Forelimb muscle (tissue), 1 donor: Measurements from ENCODE around the gene SLC6A12. TPM values are rescaled to one million over a fixed set of nuclear protein-coding genes. Genes with fewer than 3 reads are reported as not detected.
"Not testable (repeated sequence)": the region's sequence is repeated elsewhere in the genome, so short reads cannot be mapped to it uniquely, and the experiment has no call there.

Source experiments
- DNase-seq: peaks from one replicate; pipeline ENCODE4 v3.0.0-alpha.2; 2013; ENCODE audit warnings: low read depth
- polyA plus RNA-seq: library from polyadenylated mRNA; unstranded; fragments of 120-200 nt; gene quantifications from one replicate; pipeline ENCODE4 v1.2.1, GENCODE V29; 2013; ENCODE audit not compliant: insufficient read length

The SLC6A12 gene
- polyA plus RNA-seq, result 0.90 TPM

DNA sequence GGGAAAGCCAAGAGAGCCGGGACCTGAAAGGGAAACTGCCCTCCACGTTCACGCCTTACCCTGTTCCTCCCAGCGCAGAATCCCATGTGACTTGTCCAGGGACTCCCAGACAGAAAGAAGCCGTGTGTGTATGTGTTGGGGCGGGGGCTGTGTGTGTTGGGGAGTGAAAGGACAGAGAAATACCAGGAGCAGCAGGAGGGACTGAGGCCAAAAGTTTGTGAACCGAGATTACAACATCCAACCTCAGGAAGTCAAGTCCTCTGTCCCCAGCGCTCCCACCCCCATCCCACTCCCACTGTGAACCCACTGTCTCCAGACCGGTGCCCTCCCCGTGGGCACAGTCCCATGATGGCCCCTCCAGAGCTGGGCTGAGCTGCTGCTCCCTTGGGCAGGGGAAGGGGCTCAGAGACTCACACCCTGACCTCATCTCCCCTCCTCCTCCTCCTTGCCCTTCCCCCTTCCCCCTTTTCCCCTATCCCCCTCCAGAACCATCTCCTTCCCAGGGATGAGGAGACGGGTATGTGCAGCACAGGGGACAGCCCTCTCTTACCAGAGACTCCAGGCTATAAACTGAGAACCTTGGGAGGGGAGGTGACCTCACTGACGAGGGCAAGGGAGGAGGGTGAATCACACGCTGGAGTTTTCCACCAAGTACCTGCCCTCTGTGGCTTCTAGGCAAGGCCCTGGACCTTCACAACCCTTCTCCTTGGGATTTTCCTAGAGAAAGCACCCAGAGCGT lies at the start of gene SLC6A12:
Gene SLC6A12, minus strand, starts transcription at position 155 of the 739 bp plus-strand sequence. CDS start 4,171 bp downstream, outside the sequence.
- no peak for DNase-seq

DNA sequence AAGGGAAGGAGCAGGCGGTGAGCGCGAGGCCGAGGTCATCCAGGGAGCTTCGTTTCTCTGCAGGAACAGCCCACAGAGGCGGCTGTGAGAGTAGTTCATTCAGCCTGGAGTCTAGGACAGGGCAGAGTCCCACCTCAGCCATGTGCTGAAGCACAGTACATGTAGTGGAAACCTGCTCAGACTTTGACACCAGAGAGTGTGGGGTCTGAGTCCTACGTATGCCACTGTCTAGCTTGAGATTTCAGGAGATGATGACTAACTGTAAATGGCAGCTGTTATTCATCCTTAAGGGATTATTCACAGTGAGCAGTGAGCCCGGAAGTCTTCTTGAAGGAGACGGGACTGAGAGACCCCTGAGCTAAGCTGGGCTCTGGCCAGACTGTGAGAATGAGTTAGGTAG lies 49.6 kb upstream of the SLC6A12 start:
- DNase-seq, result no peak

DNA sequence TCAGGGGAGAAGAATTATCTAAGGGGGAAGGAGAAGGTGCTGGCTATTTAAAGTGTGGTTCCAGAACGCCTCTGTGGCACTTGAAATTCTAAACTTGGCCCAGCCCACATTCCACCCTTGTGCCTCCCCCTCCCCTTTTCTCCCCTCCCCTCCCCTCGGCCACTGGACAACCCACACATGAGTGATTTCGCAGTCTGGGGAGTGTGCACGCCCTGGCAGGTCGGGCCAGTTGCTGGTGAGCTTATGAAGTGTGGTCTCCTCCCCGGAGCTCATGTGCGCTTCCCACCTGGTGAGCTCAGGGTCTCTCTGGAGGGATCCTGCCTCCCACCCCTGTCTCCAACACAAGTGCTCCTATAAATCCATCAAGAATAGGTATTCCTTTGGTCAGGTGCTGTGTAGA lies 48.9 kb upstream of the SLC6A12 start, which contains the start of gene SLC6A13:
Gene SLC6A13, minus strand, starts transcription at position 20 of the 400 bp plus-strand sequence. CDS start 2,784 bp downstream, outside the sequence.
- DNase-seq, result no peak

DNA sequence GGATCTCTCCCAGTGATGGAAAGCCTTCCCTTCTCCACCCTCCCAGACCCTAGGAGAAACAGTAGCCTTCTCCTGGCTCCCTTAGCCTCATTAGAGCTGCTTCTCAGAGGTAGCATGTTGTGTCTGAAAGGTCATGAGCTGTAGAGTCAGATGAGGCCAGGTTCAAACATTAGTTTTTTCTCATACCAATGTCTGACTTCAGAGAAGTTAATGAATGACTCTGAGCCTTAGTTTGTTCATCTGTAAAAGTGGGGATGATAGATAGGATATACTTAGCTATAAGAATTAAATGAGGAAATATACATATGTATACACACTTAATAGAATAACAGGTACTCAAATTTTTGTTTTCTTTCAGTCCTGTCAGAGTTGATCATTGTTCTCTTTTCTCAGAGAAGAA lies 48.2 kb upstream of the SLC6A12 start:
- DNase-seq, result no peak

DNA sequence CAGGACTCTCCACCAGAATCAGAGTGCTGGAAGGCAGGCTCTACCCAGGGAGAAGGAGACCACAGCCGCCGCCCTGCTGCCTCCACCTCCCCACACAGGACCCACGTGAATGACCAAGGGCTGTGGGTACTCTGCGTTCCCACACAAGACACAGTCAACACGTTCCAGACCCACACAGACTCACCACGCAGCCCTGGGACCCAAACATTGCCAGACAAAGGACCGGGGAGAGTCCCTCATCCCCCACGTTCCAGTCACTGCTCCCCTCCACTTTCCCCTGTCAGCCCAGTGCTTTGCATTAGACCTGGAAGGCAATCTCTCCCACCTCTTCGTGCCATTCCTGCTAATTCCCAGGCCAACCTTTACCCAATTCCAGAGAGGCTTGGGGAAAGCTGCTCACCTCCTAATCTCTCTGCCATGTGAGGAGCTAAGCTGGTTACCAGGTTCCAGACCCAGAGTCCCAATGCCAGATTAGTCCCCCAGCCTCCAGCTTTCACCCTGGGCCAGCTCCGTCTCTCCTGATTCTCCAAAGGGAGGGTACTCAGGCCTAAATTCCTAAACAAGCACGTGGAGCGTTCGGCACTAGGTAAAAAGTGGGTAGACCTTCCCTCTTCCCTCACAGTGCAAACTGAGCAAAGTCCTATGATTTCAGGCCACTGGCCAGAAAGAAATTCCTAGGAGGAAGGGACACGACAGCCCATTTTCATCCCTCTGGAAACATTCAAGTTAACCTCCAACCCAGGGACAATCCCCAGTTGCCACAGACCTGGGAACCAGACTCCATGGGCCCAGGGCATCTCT lies 43.8 kb upstream of the SLC6A12 start:
- no peak for DNase-seq

DNA sequence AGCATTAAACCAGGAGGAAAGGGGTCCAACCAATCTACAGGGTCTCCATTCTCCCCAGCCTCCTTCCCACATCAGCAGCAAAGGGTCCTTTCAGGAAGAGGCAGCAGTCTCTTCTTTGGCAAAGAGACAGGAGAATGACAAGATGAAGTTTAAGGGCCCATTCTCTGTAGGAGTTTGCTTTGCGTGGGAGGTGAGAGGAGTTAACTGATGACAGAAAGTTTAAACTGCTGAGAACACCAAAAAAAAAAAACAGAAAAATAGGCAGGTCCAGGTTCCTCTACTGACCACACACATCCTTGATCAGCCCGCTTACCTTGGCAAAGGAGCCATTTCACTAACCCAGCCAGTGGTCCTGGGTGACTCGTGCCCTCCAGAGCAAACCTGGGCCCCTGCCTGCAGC lies 43.0 kb upstream of the SLC6A12 start:
- DNase-seq, result no peak

DNA sequence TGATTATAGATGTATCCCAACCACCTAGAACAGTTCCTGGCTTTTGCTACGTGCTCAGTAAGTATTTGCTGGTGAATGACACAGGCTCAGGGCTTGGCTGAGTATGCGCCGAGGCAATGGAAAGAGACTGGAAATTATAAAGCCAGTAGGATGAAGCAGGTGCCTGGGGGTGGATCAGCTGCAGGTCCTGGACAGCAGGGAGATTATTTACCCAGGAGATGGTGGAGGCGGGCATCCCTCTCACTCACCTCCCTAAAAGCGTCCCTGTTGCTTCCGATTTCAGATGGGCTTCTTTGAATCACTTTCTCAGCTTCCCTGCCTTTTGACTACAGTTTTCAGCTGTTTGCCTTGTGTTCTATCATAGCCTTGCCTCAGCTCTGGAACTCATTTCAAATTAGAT lies 42.3 kb upstream of the SLC6A12 start:
- no peak for DNase-seq

DNA sequence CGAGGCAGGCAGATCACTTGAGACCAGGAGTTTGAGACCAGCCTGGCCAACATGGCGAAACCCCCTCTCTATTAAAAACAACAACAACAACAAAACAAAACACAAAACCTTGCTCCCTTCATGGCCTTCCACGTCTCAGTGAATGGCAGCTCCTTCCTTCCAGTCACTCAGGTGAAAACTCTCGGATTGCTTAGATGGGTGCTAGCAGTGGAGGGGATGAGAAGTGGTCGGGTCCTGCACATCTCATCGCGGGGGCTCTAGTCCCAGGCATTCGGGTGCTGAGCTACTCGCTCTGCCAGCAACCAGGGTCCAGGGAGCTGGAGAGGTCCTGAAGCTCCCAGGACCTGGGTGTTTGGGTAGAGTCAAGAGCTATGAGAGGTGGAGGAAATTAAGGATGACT lies 41.0 kb upstream of the SLC6A12 start:
- DNase-seq, result no peak

DNA sequence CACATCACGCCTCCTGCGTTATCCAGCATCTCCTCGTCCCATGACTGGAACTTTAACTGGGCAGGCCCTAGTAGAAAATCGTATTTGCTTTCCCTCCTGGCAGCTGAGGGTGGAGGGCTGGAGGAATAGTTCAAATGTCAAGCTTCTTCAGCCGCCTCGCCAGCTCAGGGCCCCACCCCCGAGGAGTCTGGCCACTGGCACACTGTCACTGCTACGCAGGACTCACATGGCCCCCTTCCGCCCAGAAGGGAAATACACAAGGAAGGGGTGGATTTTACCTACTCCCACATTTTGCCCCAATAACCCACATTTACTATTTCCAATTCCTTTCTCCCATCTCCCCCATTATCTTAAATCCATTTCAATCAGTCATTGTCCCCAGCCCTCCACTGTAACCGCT lies 40.1 kb upstream of the SLC6A12 start:
- DNase-seq, result no peak

DNA sequence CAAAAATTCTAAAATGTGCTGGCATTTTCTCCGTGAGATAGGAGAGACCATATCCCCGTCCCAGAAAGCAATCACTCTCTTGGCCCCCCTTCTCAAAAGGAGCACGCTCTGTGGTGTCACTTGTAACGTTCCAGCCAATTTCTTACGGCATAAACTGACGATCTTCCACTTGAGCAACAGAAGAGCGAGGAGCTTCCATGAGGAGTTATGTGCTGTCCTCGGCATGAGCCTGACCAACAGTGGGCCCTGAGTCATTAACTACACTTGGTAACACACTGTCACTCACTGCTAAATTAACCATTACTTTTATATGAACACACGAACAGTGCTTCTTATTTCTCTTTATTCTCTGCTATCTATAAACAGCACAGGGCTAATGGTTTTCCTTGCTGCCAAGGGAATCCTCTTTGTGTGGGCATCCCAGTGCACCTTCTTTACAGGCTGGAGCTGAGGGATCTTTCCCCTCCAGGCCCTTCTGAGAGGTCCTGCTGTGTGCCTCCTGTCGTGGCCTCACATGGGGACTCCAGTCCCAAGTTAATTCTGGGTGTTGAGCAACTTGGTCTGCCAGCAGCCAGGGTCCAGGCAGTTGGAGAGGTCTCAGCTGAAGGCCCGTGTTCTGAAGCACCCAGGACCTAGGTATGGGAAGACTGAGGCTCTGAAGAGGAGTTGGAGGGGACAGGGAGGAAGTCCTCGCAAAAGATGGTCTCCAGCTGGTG lies 39.3 kb upstream of the SLC6A12 start:
- no peak for DNase-seq

DNA sequence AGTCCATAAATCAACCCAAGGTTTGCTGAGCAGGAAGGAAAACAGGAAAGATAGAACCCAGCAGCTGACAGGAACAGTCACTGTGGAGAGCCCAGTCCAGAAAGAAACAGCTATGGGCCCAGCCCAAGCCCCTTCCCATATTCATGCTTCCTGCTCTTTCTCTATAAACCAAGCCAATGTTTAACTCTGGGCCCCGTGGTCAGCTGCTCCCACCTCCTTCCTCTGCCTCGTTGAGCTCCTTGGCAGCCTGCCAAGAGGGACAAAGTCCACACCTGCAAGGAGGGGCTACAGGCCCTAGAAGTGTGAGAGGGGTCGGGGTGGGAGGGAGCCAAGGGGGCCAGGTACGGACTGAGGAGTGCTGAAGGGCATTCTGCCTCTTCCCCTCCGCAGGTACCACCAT lies 38.7 kb upstream of the SLC6A12 start:
- DNase-seq, result no peak

DNA sequence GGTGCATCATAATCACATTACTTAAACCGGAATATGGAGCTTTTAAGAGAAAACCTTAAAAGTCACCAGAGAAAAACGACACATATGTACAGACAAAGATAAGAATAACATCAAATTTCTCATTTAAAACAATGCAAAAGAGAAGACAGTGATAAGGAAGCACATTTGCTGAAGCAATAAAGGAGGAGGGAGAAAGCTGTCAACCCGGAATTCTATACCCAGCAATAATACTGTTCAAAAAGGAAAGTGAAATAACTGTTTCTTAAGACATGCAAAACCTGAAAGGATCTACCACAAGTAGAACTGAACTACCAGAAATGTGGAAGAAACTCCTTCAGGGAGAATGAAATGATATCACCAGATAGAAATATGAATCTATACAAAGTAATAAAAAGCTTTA lies 33.3 kb upstream of the SLC6A12 start:
- DNase-seq, result no peak

DNA sequence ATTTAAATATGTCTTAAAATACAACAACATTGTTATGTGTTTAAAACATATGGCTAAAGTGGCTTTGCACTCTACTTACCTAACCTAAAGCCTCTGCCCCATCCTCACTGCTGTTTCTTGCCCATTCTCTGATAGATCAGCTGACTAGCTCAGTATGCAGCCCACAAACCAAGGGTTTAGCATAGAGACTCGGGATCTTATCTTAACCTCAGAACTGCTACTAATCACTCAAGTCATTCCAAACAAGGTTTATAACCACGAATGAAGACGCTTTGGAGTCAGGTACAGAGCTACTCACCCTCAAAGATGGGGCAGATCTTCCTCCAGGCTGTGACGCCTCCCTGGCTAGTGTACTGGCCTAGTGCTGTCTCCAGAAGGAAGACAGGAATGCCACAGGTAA lies 29.4 kb upstream of the SLC6A12 start:
- DNase-seq, result no peak

DNA sequence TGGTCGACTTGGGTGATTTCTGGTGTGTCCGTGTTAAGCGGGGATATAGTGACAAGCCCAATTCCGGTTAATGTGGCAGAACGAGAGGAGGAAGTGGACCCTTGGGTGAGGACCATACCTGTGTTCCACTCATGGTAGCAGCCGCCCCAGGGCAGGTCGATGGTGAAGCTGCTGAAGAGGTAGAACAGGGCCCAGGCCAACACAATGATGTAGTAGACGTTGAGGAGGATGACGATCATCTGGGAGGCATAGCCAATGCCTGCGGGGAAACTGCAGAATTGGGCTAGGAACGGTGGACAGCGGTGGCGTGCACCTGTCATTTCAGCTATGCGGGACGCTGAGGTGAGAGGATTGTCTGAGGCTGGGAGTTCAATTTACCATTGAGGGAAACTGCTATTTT lies 28.5 kb upstream of the SLC6A12 start:
- no peak for DNase-seq

DNA sequence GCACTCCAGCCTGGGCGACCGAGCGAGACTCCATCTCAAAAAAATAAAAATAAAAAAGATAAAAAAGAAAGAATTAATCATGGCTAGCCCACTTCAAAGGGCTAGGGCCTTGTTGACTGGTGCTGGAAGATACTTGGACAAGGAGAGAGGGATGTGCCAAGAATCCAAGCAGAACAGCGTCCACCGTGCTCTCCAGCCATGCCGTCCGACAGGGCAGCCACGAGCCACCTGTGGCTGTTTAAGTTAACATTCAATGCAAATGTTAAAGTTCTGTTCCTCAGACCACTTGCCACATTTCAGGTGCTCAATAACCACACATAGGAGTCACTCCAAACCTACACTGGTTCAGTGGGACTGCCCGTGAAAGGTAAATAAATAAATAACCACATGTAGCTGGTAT lies 27.3 kb upstream of the SLC6A12 start:
- no peak for DNase-seq

DNA sequence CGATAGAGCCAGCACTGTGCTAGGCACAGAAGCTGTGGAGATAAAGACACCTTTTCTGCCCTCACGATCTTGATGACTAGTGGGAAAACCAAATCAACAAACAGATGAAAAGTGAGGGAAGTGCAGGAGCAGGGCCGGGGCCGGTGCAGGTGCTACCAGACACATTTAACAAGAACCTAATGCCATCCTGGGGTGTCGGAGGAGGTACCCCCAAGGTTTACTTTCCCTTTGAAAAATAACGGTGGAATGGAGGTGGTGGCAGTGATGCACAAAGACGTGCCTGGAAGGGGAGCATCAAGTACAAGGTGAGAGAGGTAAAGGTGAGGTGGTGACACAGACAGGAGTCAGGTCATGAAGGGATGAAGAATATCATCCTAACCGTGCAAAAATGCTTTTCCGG lies 26.6 kb upstream of the SLC6A12 start:
- no peak for DNase-seq

DNA sequence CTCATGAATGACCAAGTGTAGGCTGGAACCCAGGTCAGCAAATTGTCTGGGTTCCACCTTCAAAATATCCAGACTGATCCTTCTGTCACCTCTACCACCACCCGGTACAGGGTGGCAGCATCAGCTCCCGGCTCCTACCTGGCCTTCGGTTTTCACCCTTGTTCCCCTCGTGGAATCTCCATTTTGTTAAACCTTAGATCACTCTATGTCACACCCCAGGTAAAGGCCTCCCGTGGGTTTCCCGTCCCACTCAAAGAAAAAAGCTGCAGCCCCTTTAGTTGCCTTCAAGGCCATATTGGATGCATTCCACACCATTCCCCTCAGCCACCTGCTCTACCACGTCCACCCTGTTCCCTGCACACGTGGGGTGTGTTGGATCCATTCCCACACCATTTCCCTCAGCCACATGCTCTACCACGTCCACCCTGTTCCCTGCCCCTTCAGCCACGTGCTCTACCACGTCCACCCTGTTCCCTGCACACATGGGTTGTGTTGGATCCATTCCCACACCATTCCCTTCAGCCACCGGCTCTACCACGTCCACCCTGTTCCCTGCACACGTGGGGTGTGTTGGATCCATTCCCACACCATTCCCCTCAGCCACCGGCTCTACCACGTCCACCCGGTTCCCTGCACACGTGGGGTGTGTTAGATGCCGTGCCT lies 24.9 kb upstream of the SLC6A12 start:
- no peak for DNase-seq

DNA sequence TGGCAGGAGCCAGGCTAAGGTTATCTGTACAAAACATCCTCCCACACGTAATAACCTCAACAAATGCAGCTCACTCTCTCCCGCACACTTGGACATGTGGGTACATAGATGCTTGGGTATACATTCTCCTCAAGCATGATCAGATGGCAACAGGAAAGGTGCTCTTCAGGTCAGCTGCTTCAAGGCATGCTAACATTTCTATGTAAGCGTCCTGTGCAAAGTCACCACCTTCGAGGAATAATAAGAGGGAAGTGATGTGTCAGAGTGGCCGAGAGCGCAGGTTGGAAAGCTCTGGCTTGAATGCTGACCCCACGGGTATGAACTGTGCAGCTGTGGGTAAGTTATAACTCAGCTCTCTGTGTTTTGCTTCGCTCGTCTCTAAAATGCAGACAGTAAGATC lies 24.2 kb upstream of the SLC6A12 start:
- no peak for DNase-seq

DNA sequence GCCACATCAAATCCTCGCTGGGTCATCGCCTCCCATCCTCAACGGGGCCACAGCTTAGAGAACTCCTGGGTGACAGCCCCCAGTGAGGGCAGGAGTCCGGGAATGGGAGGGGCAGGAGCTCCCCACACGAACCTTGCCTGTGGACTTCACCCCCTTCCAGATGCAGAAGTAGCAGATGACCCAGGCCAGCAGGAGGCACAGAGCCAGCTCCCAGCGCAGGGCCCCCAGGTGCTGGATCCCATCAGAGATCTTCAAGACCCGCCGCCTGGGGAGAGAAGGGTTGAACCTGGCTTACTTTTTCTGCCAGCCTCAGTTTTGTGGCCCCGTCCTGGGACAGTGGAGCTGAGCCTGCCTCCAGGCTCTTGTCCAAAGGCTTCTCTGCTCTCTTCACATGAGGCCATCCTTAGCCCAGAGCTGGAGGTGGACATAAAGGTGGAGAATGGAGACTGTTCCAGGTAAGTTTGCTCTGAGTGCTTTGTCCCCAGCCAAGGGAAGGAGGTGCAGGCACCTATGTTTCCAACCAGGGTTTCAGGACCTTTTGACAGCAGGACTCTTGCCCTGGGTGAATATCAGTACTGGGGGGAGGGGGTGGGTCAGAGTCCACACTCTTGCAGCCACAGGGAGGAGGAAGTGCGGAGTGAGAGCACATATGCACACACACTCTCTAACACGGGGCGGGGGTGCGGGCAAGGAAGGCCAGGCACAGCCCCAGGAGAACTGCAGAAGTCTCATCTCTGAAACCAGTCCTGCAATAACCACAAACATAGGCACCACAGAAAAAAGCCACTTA lies 23.3 kb upstream of the SLC6A12 start:
- no peak for DNase-seq

DNA sequence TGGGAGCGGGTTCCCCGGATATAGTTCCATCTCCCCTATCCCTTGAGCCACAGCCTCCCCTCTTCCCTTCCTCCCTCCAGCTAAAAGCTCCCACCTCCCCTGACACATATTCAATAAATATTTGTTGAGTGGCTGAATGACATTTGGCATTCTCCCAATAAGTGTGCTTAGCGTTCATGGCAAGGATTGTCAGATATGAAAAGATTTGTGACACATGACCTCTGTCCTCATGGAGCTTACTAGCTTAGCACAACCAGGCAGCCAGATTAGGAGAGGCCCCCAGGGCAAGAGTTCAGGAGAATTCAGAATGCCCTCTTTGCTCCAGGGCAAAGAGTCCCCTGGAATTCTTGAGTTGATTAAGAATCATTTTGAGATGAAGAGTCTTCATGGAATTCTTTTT lies 22.5 kb upstream of the SLC6A12 start:
- DNase-seq, result no peak

DNA sequence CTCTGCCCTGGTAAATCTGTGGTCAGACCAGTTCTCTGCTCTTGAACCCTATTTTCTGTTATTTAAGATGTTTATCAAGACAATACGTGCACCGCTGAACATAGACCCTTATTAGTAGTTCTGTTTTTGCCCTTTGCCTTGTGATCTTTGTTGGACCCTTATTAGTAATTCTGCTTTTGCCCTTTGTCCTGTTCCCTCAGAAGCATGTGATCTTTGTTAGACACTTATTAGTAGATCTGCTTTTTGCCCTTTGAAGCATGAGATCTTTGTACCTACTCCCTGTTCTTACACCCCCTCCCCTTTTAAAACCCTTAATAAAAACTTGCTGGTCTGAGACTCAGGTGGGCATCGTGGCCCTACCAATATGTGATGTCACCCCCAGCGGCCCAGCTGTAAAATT lies 22.0 kb upstream of the SLC6A12 start:
- not testable (repeated sequence) for DNase-seq
